AG04450 (cell line): ENCODE data around the gene PPARG. TPM values are rescaled to one million over a fixed set of nuclear protein-coding genes. Genes with fewer than 3 reads are reported as not detected.

ENCODE experiments used
- CTCF ChIA-PET: fragments of 300-600, 350-600 bp; formaldehyde crosslinking; extraction: SDS; loops from one replicate; lab custom pipeline; 2022; ENCODE audit warnings: antibody characterized with exemption, inconsistent platforms; lab: Charles Lee
- POLR2A ChIA-PET: fragments of 350-600 bp; formaldehyde crosslinking; extraction: SDS; loops from one replicate; lab custom pipeline; 2021; ENCODE audit warnings: antibody characterized with exemption, inconsistent platforms; lab: Yijun Ruan, JAX
- DNase-seq: peaks from one replicate; pipeline ENCODE4 v3.0.0-alpha.2; 2011; ENCODE audit warnings: low read depth, low spot score
- H3K27ac ChIP-seq: one replicate; pipeline ENCODE4 v1.5.1; 2012; ENCODE audit warnings: low read depth, low read length, control low read depth
- H3K27me3 ChIP-seq: one replicate; pipeline ENCODE4 v1.6.0; 2012; ENCODE audit warnings: low read length; ENCODE audit not compliant: control insufficient read depth, insufficient read depth
- H3K4me3 ChIP-seq: 2 replicates; pipeline ENCODE4 v1.5.1; 2011; ENCODE audit warnings: mild to moderate bottlenecking, low read depth, low read length, control low read depth
- H3K9me3 ChIP-seq: 2 replicates; pipeline ENCODE4 v1.5.1; 2012; ENCODE audit warnings: low read length; ENCODE audit not compliant: control insufficient read depth, insufficient read depth
- CTCF ChIP-seq: IDR thresholded peaks from 2 replicates; pipeline ENCODE4 v1.5.1; 2011; ENCODE audit warnings: low read depth, low read length, control low read depth, inconsistent platforms
- polyA plus RNA-seq: library from polyadenylated mRNA; depleted of rRNA; stranded (reverse); fragments of >200 nt; gene quantifications from 2 replicates; pipeline ENCODE4 v1.2.3, GENCODE V29; 2011

Gene PPARG
- polyA plus RNA-seq, 1 experiment = 33.8 TPM

- POLR2A ChIA-PET = interaction anchor here (0.6 kb wide), 1 partner anchor 105 kb away, joined by 6 read pairs; no protein-coding TSS in a partner anchor
- Histone ChIP-seq H3K27me3 (no peaks in the 10 kb centered on the region), H3K27ac (no peak overlapping the region)
These were observed 19.6 kb downstream of the PPARG start for GRCh38 chr3:12308517-12308916.

GRCh38 chr3:12309716-12310115 lies 20.8 kb downstream of the PPARG start:
- TF ChIP-seq CTCF = no peak
- Histone ChIP-seq H3K27ac (no peak overlapping the region), H3K27me3 (no peaks in the 10 kb centered on the region), H3K9me3 (no peaks in the 10 kb centered on the region), H3K4me3 (no peak overlapping the region)
- POLR2A ChIA-PET = interaction anchor here (0.7 kb wide), 1 partner anchor 119 kb away, joined by 8 read pairs; no protein-coding TSS in a partner anchor
- CTCF ChIA-PET = no interaction called here
- DNase-seq = no peak

More at GRCh38 chr3:12308517-12308916, 19.6 kb downstream of the PPARG start:
- no peaks in the 10 kb centered on the region for H3K9me3 ChIP-seq
- CTCF ChIA-PET = interaction anchor here (1.3 kb wide), 1 partner anchor 132 kb away, joined by 6 read pairs; no protein-coding TSS in a partner anchor
- no peak overlapping the region for H3K4me3 ChIP-seq
- peak; percentile 67 for DNase-seq
- TF ChIP-seq CTCF = no peak

DNA sequence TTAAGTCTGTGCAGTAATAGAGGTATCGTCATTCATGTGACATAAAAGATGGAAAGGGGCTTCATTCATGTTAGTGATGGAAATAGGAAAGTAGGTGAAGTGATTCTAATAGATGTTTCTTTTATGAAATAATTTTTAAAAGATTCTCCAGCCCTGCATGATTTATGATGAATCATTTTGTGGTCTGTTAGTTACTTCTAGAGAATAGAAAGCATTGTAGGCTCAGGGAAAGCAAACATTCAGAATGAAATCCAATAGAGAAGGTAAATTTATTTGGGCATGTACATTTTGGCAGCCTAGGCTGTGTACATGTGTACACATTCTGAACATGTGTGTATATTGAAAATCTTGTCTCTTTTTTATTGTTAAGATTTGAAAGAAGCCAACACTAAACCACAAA lies 23.1 kb downstream of the PPARG start:
- CTCF ChIA-PET = no interaction called here
- no peak for TF ChIP-seq CTCF
- Histone ChIP-seq H3K27me3 (no peaks in the 10 kb centered on the region), H3K4me3 (no peak overlapping the region), H3K9me3 (no peaks in the 10 kb centered on the region), H3K27ac (no peak overlapping the region)
- no peak for DNase-seq
- POLR2A ChIA-PET = no interaction called here

- DNase-seq = no peak
- no peaks in the 10 kb centered on the region for H3K27me3 ChIP-seq
- H3K9me3 ChIP-seq = no peaks in the 10 kb centered on the region
- 0 out of 2 replicates have a peak, but pooled peaks have one; percentile 4 for TF ChIP-seq CTCF
- ChIA-PET CTCF (interaction anchor here (1.5 kb wide), 1 partner anchor 179 kb away, joined by 4 read pairs; no protein-coding TSS in a partner anchor), POLR2A (no interaction called here)
- H3K4me3 ChIP-seq = no peak overlapping the region
- no peak overlapping the region for H3K27ac ChIP-seq
These were observed 24.6 kb downstream of the PPARG start for GRCh38 chr3:12313519-12313918.

GRCh38 chr3:12316253-12316652 lies 27.4 kb downstream of the PPARG start:
- Histone ChIP-seq H3K9me3 (no peaks in the 10 kb centered on the region), H3K4me3 (no peak overlapping the region), H3K27ac (no peak overlapping the region), H3K27me3 (no peaks in the 10 kb centered on the region)
- CTCF ChIA-PET = no interaction called here
- TF ChIP-seq CTCF = no peak
- no peak for DNase-seq
- POLR2A ChIA-PET = no interaction called here
